T-cell (primary cell): ENCODE data around the gene ACVR2A. TPM values are rescaled to one million over a fixed set of nuclear protein-coding genes. Genes with fewer than 3 reads are reported as not detected.

Source experiments
- ATAC-seq, 4 experiments: fragments of 200-7000 bp in 3 of 4; fragments of 150-1000 bp in 1 of 4; cut with Tn5 transposase; replicated peaks in 1 of 4; 1 replicate in 3 of 4; 2 replicates in 1 of 4; pipeline ENCODE4 v1.10.0; 2021; ENCODE audit warnings: moderate library complexity in 3 of 4, mild to moderate bottlenecking in 2 of 4, moderate number of reproducible peaks in 1 of 4
- CTCF ChIA-PET, 2 donors: fragments of 300-600 bp; sonication (Branson Sonifier 250); formaldehyde crosslinking; loops; one replicate each; lab custom pipeline; 2022; ENCODE audit warnings: antibody characterized with exemption in 2 of 2; lab: Charles Lee
- POLR2A ChIA-PET, 2 donors: fragments of 300-600 bp; sonication (Branson Sonifier 250); formaldehyde crosslinking; loops; one replicate each; lab custom pipeline; 2022; ENCODE audit warnings: antibody characterized with exemption in 2 of 2; lab: Charles Lee
- DNase-seq, 35 experiments: peaks; one replicate each; pipeline versions ENCODE4 v3.0.0 to v3.0.0-alpha.2; 2013 to 2023
- H3K27ac ChIP-seq: one replicate; pipeline ENCODE4 v1.5.1; 2013; ENCODE audit warnings: low read length
- H3K27me3 ChIP-seq, 2 experiments: replicated peaks in 1 of 2; 1 replicate in 1 of 2; 2 replicates in 1 of 2; pipeline versions ENCODE4 v1.6.1 to v1.7.0; 2013; ENCODE audit warnings: low read length in 1 of 2, mixed read lengths in 1 of 2; ENCODE audit not compliant: control insufficient read depth in 2 of 2, insufficient read depth in 2 of 2; ENCODE audit errors: extremely low read depth in 1 of 2
- H3K36me3 ChIP-seq, 2 donors: 1 replicate in 1 of 2; 2 replicates in 1 of 2; pipeline versions ENCODE4 v1.6.1 to v1.7.0; 2013; ENCODE audit warnings: low read length in 1 of 2; ENCODE audit not compliant: control insufficient read depth in 2 of 2, insufficient read depth in 1 of 2; ENCODE audit errors: extremely low read depth in 1 of 2
- H3K4me1 ChIP-seq, 2 experiments: 1 replicate in 1 of 2; 2 replicates in 1 of 2; pipeline versions ENCODE4 v1.6.1 to v1.7.0; 2013; ENCODE audit warnings: low read length in 2 of 2, mixed read lengths in 1 of 2; ENCODE audit not compliant: insufficient read depth in 2 of 2, control insufficient read depth in 1 of 2; ENCODE audit errors: extremely low read depth in 1 of 2
- H3K4me3 ChIP-seq, 2 donors: 1 replicate in 1 of 2; 2 replicates in 1 of 2; pipeline versions ENCODE4 v1.5.1 to v1.7.0; 2013; ENCODE audit warnings: mild to moderate bottlenecking in 2 of 2, low read length in 1 of 2, moderate library complexity in 1 of 2; ENCODE audit not compliant: control insufficient read depth in 1 of 2; ENCODE audit errors: extremely low read depth in 1 of 2
- H3K9me3 ChIP-seq: 2 replicates; pipeline ENCODE4 v1.7.0; 2013
- H3K27ac Mint-ChIP-seq, 2 donors: one replicate each; pipeline ENCODE4 v1.8.0; 2020 to 2021; ENCODE audit warnings: mild to moderate bottlenecking in 2 of 2, mixed read lengths in 2 of 2
- H3K27me3 Mint-ChIP-seq, 2 donors: one replicate each; pipeline ENCODE4 v1.8.0; 2021 to 2022; ENCODE audit warnings: mixed read lengths in 2 of 2
- H3K36me3 Mint-ChIP-seq: one replicate; pipeline ENCODE4 v1.8.0; 2021; ENCODE audit warnings: mixed read lengths
- H3K4me1 Mint-ChIP-seq, 3 donors: one replicate each; pipeline ENCODE4 v1.8.0; 2020 to 2022; ENCODE audit warnings: mixed read lengths in 3 of 3, mild to moderate bottlenecking in 1 of 3
- H3K4me3 Mint-ChIP-seq, 3 donors: one replicate each; pipeline ENCODE4 v1.8.0; 2020 to 2022; ENCODE audit warnings: mild to moderate bottlenecking in 3 of 3, mixed read lengths in 3 of 3, moderate library complexity in 3 of 3
- H3K9me3 Mint-ChIP-seq, 3 donors: one replicate each; pipeline ENCODE4 v1.8.0; 2020 to 2022; ENCODE audit warnings: mixed read lengths in 3 of 3
- WGBS: methylation state at CpG from one replicate; pipeline ENCODE4 v1.1.5; 2013; ENCODE audit warnings: missing lambda C conversion rate; ENCODE audit not compliant: insufficient coverage; 5-methylcytosine and 5-hydroxymethylcytosine counted together
- total RNA-seq, 35 experiments: library from RNA in 6 of 35; stranded (reverse) in 6 of 35; fragments of 120-200 nt in 1 of 35; gene quantifications; one replicate each; pipeline versions ENCODE4 v1.2.1 to v1.2.4 and lab custom pipeline; 2013 to 2026

Gene ACVR2A
- total RNA-seq, 5 donors from 2014 or later (not counting 1 experiment from before 2014, with no cell fraction given): 10.4 to 12.5 (median 11.0) TPM

- Mint-ChIP-seq H3K27ac (no peak overlapping the region), H3K9me3 (peaks cover 4 to 13% (median 8%) of the 10 kb centered on the region in 3 donors), H3K4me3 (no peak overlapping the region), H3K27me3 (no peaks in the 10 kb centered on the region), H3K4me1 (peaks cover 28 to 44% (median 28%) of the 10 kb centered on the region in 3 donors), H3K36me3 (peaks cover 37% of the 10 kb centered on the region)
- no peaks in the 10 kb centered on the region for H3K27me3 ChIP-seq
- peaks cover 0 to 5% of the 10 kb centered on the region in 2 experiments for H3K4me1 ChIP-seq
- H3K36me3 ChIP-seq: peaks cover 0 to 5% of the 10 kb centered on the region in 2 donors
- ChIA-PET CTCF (no interaction called here), POLR2A (no interaction called here)
- no peak for DNase-seq
- H3K9me3 ChIP-seq: no peaks in the 10 kb centered on the region
- H3K27ac ChIP-seq: no peak overlapping the region
- no peak for ATAC-seq
- WGBS: 100% methylated on average over 2 of the region's 3 CpGs
- H3K4me3 ChIP-seq: no peak overlapping the region
Measured at GRCh38 chr2:147977679-147978078, 132.8 kb downstream of the ACVR2A start.

Other genes starting within 250 kb of the ACVR2A start
- gene ORC4, start 175.7 kb downstream of the ACVR2A start, total RNA-seq: 10 to 100 TPM; 40.3 to 46.8 (median 42.1) TPM
- 10 to 100 TPM; 34.6 to 81.9 (median 45.6) TPM for gene MBD5, start 176.1 kb downstream of the ACVR2A start, total RNA-seq